Adrenal gland (tissue), 12 donors: ENCODE results near the gene ZSWIM9. TPM values are rescaled to one million over a fixed set of nuclear protein-coding genes. Genes with fewer than 3 reads are reported as not detected.

Experiments used
- DNase-seq, 7 donors: peaks; one replicate each; pipeline ENCODE4 v3.0.0-alpha.2; 2019 to 2020
- H3K27ac ChIP-seq, 5 donors: fragments of 200-600 bp; sonication (generic) in 4 of 5; 1 replicate in 3 of 5; 2 replicates in 2 of 5; pipeline versions ENCODE4 v1.5.1 to v1.8.0; 2016 to 2020; ENCODE audit warnings: mild to moderate bottlenecking in 1 of 5
- H3K27me3 ChIP-seq: fragments of 200-600 bp; 2 replicates; pipeline ENCODE4 v1.8.0; 2021
- H3K36me3 ChIP-seq, 2 donors: fragments of 200-600 bp; replicated peaks in 1 of 2; 1 replicate in 1 of 2; 2 replicates in 1 of 2; pipeline versions ENCODE4 v1.5.1 to v1.8.0; 2018 to 2022
- H3K4me1 ChIP-seq, 2 donors: fragments of 200-600 bp; replicated peaks in 1 of 2; 1 replicate in 1 of 2; 2 replicates in 1 of 2; pipeline versions ENCODE4 v1.5.1 to v1.8.0; 2018 to 2021
- H3K4me3 ChIP-seq, 4 donors: fragments of 200-600 bp; sonication (generic) in 3 of 4; one replicate each; pipeline ENCODE4 v1.5.1; 2016 to 2018
- H3K9me3 ChIP-seq, 3 donors: fragments of 200-600 bp; sonication (generic) in 1 of 3; replicated peaks in 1 of 3; 1 replicate in 2 of 3; 2 replicates in 1 of 3; pipeline versions ENCODE4 v1.5.1 to v1.8.0; 2016 to 2021
- CTCF ChIP-seq, 6 experiments: fragments of 450-650 bp in 4 of 6; fragments of 200-600 bp in 2 of 6; sonication (generic) in 1 of 6; IDR thresholded peaks; 1 replicate in 5 of 6; 2 replicates in 1 of 6; pipeline versions ENCODE4 v1.5.1 to v1.8.0; 2016 to 2021; ENCODE audit warnings: antibody characterized with exemption in 6 of 6, mild to moderate bottlenecking in 2 of 6, moderate library complexity in 1 of 6
- POLR2A ChIP-seq, 2 donors: fragments of 450-650 bp; IDR thresholded peaks; one replicate each; pipeline ENCODE4 v1.6.1; 2017; ENCODE audit warnings: antibody characterized with exemption in 2 of 2, mild to moderate bottlenecking in 2 of 2, moderate library complexity in 1 of 2
- WGBS, 4 donors: extraction: QIAGEN DNeasy Blood & Tissue Kit in 2 of 4; methylation state at CpG; one replicate each; pipeline versions ENCODE4 v1.1.5 to v1.1.7; 2013 to 2017; 5-methylcytosine and 5-hydroxymethylcytosine counted together
- intact Hi-C, 2 donors: fragments of 100-400 bp; cut with DNase I; formaldehyde crosslinking; loops; one replicate each; pipeline versions ENCODE4 v1.14.1 to v1.15.0; 2022 to 2023
- polyA plus RNA-seq, 3 donors: library from polyadenylated mRNA; stranded (reverse); fragments of 200-250 nt in 2 of 3; fragments of 350-450 nt in 1 of 3; fragmentation: Illumina TruSeq in 1 of 3; extraction: RNeasy Lipid Tissue Mini Kit (QIAGEN cat#74804) in 1 of 3; gene quantifications; one replicate each; pipeline ENCODE4 v1.2.3, GENCODE V29; 2013 to 2014
- total RNA-seq, 9 donors: library from RNA; depleted of rRNA in 4 of 9; stranded (reverse); fragments of >200 nt in 4 of 9; fragments of 120-200 nt in 1 of 9; fragmentation: NEBNext Ultra II Directional in 1 of 9; extraction: Animal tissue kit (Norgen Biotek cat#: 25700) in 1 of 9; gene quantifications; one replicate each; pipeline versions ENCODE4 v1.1.0 to v1.2.4, GENCODE V29; 2013 to 2023
- donor health status: healthy with polysubstance abuse.
- donor health status: Bipolar disorder and iron deficiency.
- donor health status: DM: yes; HTN: yes; CAD: no.
- donor health status: DM: no; HTN: no; CAD: no.
- donor health status: DM: no; HTN: no; CAD: no.
- donor health status: DM: yes; HTN: yes; CAD: no.

Gene ZSWIM9
- total and polyA plus RNA-seq, 12 donors: 0.52 to 8.0 (median 3.8) TPM

DNA sequence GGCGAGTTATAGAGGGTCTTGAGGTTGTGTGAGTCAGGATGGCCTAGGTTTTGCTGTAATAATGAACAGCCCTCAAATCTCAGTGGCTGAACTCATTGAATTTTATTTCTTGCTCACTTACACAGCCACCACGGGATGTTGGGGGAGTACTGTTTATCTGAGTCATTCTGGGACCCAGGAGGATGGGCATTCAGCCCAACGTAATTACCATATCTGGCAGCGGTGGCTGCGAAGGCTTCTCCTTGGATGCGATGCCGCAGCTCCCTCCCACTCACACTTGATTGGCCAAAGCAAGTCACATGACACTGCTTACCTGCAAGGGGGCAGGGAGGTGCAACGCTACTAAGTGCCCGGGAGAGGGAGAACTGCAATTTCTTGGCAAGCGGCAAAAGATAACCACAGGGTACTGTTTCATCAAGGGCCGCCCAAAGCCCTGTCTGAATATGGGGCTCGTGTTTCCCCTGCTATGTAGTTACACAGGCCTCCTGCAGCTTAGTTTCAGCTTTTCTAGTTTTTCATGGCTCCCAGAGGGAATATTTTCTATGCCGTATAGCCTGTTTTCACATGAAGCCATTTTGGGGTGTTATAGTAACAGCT is 19.9 kb downstream of the ZSWIM9 start:
- TF ChIP-seq CTCF (IDR thresholded peaks at IDR 0.05) (peak in 2 of 6 experiments; percentile 24 to 25), POLR2A (IDR thresholded peaks at IDR 0.05) (no peak)
- H3K27me3 ChIP-seq: no peaks in the 10 kb centered on the region
- no peaks in the 10 kb centered on the region for H3K4me1 ChIP-seq
- 75 to 82% (median 78%) methylated on average over 11 to 13 of the region's 13 CpGs for WGBS, 4 donors
- H3K4me3 ChIP-seq: no peak overlapping the region
- H3K27ac ChIP-seq: no peak overlapping the region
- no peaks in the 10 kb centered on the region for H3K9me3 ChIP-seq
- DNase-seq: peak in 6 of 7 donors; percentile 66 to 86 (median 75)
- intact Hi-C loops: no loop called here
- no peaks in the 10 kb centered on the region for H3K36me3 ChIP-seq

GRCh38 chr19:48190885-48191284 is 20.4 kb downstream of the ZSWIM9 start:
- intact Hi-C loops: no loop called here
- no peaks in the 10 kb centered on the region for H3K27me3 ChIP-seq
- H3K27ac ChIP-seq: no peak overlapping the region
- no peaks in the 10 kb centered on the region for H3K36me3 ChIP-seq
- no peak overlapping the region for H3K4me3 ChIP-seq
- no peak for DNase-seq
- TF ChIP-seq CTCF (IDR thresholded peaks at IDR 0.05) (no peak), POLR2A (IDR thresholded peaks at IDR 0.05) (no peak)
- 93 to 96% (median 96%) methylated on average over 3 of the region's 3 CpGs for WGBS, 4 donors
- no peaks in the 10 kb centered on the region for H3K9me3 ChIP-seq
- no peaks in the 10 kb centered on the region for H3K4me1 ChIP-seq

DNA sequence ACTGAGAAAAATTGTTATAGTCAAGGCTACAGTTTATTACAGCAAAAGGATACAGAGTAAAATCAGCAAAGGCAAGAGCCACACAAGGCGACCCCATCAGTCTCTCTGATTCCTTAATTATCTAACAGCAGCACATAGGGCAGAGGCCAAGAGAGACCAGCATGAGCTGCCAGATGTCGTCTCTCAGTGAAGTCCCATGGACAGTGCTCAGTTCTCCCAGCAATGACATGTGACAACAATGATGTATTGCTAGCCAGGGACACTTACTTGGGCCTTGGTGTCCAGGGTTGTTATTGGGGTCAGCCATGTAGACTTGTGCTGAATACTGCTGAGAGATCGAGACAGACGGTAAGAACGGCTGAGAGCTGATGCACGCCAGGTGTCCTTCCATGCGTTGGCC is 22.3 kb downstream of the ZSWIM9 start:
- Histone ChIP-seq H3K4me3 (no peak overlapping the region), H3K9me3 (no peaks in the 10 kb centered on the region), H3K4me1 (no peaks in the 10 kb centered on the region), H3K27me3 (no peaks in the 10 kb centered on the region), H3K27ac (no peak overlapping the region), H3K36me3 (no peaks in the 10 kb centered on the region)
- 84 to 96% (median 89%) methylated on average over 6 to 7 of the region's 7 CpGs for WGBS, 4 donors
- TF ChIP-seq CTCF (IDR thresholded peaks at IDR 0.05): no peak
- no peak for TF ChIP-seq POLR2A (IDR thresholded peaks at IDR 0.05)
- DNase-seq: peak in 1 of 7 donors; percentile 28
- intact Hi-C loops: no loop called here

DNA sequence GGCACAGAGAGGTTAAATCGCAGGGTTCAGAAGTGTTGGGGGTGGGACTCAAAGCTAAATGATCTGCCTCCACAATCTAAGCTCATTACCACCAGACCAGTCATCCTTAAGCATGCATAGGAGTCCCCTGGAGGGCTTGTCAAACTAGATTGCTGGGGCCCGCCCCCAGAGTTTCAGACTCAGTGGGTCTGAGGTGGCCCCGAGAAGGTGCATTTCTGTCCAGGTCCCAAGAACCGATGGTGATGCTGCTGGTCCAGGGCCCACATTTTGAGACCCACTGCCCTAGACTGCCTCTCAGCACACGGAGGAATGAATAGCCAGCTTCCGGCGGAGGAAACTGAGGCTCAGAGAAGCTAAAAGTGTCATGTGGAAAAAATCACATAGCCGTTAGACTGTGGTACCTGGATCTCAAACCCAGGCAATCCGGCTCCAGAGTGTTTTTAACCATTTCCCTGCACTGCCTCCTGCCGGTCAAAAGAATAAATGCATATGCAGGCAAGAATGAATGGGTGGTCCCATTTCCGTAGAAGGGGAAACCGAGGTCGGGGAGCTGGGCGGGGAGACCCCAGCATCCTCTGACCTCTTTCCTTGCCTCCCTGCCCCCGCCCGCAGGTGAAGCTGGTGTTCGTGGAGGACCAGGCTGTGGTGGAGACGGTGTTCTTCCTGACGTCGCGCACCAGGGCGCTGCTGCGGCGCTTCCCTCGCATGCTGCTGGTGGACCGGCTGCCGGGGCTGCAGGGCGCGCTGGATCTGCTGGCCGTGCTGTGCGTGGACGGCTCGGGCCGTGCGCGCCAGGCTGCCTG is 23.8 kb downstream of the ZSWIM9 start:
- Histone ChIP-seq H3K4me1 (no peaks in the 10 kb centered on the region), H3K36me3 (no peaks in the 10 kb centered on the region), H3K27ac (no peak overlapping the region), H3K4me3 (no peak overlapping the region), H3K9me3 (no peaks in the 10 kb centered on the region), H3K27me3 (no peaks in the 10 kb centered on the region)
- 62 to 68% (median 63%) methylated on average over 11 to 36 of the region's 36 CpGs for WGBS, 4 donors
- TF ChIP-seq POLR2A (IDR thresholded peaks at IDR 0.05) (no peak), CTCF (IDR thresholded peaks at IDR 0.05) (peak; percentile 16 to 50 (median 32))
- intact Hi-C loops: no loop called here
- peak in 2 of 7 donors; percentile 19 to 50 for DNase-seq
